Measurements from ENCODE around the gene PGM1. TPM values are rescaled to one million over a fixed set of nuclear protein-coding genes. Genes with fewer than 3 reads are reported as not detected.

Gene PGM1
- total RNA-seq, 6 experiments from 2014 or later: 31.6 to 46.2 (median 32.9) TPM

- Mint-ChIP-seq H3K4me3 (peak overlapping the region; percentile 77), H3K36me3 (ENCODE audit: low read depth) (peaks cover 44% of the 10 kb centered on the region), H3K4me1 (ENCODE audit: low read depth) (peaks cover 40% of the 10 kb centered on the region), H3K27ac (peak overlapping the region; percentile 96), H3K9me3 (peaks cover 17% of the 10 kb centered on the region), H3K27me3 (ENCODE audit: insufficient read depth) (no peaks in the 10 kb centered on the region)
- DNase-seq: peak; percentile 67
- TF ChIP-seq CTCF (IDR thresholded peaks at IDR 0.05): no peak
Measured at GRCh38 chr1:63663301-63663700, 70.1 kb downstream of the PGM1 start.

GRCh38 chr1:63663873-63664272 lies 70.7 kb downstream of the PGM1 start:
- H3K4me1 Mint-ChIP-seq (ENCODE audit: low read depth): peaks cover 40% of the 10 kb centered on the region
- peak; percentile 32 for DNase-seq
- H3K9me3 Mint-ChIP-seq: peaks cover 17% of the 10 kb centered on the region
- H3K27me3 Mint-ChIP-seq (ENCODE audit: insufficient read depth): no peaks in the 10 kb centered on the region
- peaks cover 40% of the 10 kb centered on the region for H3K36me3 Mint-ChIP-seq (ENCODE audit: low read depth)
- peak overlapping the region; percentile 96 for H3K27ac Mint-ChIP-seq
- peak overlapping the region; percentile 77; the same call in 1 of the 2 replicates for H3K4me3 Mint-ChIP-seq
- TF ChIP-seq CTCF (IDR thresholded peaks at IDR 0.05): no peak

GRCh38 chr1:63664742-63665141 lies 71.5 kb downstream of the PGM1 start:
- H3K27ac Mint-ChIP-seq: no peak overlapping the region
- peaks cover 40% of the 10 kb centered on the region for H3K4me1 Mint-ChIP-seq (ENCODE audit: low read depth)
- peaks cover 17% of the 10 kb centered on the region for H3K9me3 Mint-ChIP-seq
- DNase-seq: no peak
- H3K27me3 Mint-ChIP-seq (ENCODE audit: insufficient read depth): no peaks in the 10 kb centered on the region
- peaks cover 31% of the 10 kb centered on the region for H3K36me3 Mint-ChIP-seq (ENCODE audit: low read depth)
- TF ChIP-seq CTCF (IDR thresholded peaks at IDR 0.05): no peak
- no peak overlapping the region for H3K4me3 Mint-ChIP-seq

GRCh38 chr1:63665410-63665809 lies 72.2 kb downstream of the PGM1 start:
- no peak for TF ChIP-seq CTCF (IDR thresholded peaks at IDR 0.05)
- Mint-ChIP-seq H3K9me3 (peaks cover 17% of the 10 kb centered on the region), H3K36me3 (ENCODE audit: low read depth) (peaks cover 31% of the 10 kb centered on the region), H3K4me1 (ENCODE audit: low read depth) (peaks cover 40% of the 10 kb centered on the region), H3K27ac (no peak overlapping the region), H3K27me3 (ENCODE audit: insufficient read depth) (peaks cover 1% of the 10 kb centered on the region; the same call in 1 of the 2 replicates), H3K4me3 (no peak overlapping the region)
- no peak for DNase-seq

- DNase-seq: no peak
- no peak overlapping the region for H3K27ac Mint-ChIP-seq
- TF ChIP-seq CTCF (IDR thresholded peaks at IDR 0.05): no peak
- peaks cover 17% of the 10 kb centered on the region for H3K9me3 Mint-ChIP-seq
- H3K36me3 Mint-ChIP-seq (ENCODE audit: low read depth): peaks cover 31% of the 10 kb centered on the region
- no peak overlapping the region for H3K4me3 Mint-ChIP-seq
- H3K4me1 Mint-ChIP-seq (ENCODE audit: low read depth): peaks cover 40% of the 10 kb centered on the region
- H3K27me3 Mint-ChIP-seq (ENCODE audit: insufficient read depth): peaks cover 1% of the 10 kb centered on the region; the same call in 1 of the 2 replicates
Measured at GRCh38 chr1:63665824-63666223, 72.6 kb downstream of the PGM1 start.

- Mint-ChIP-seq H3K4me1 (ENCODE audit: low read depth) (peaks cover 21% of the 10 kb centered on the region), H3K27me3 (ENCODE audit: insufficient read depth) (peaks cover 6% of the 10 kb centered on the region), H3K9me3 (peaks cover 17% of the 10 kb centered on the region), H3K27ac (no peak overlapping the region), H3K4me3 (no peak overlapping the region), H3K36me3 (ENCODE audit: low read depth) (peaks cover 27% of the 10 kb centered on the region)
- DNase-seq: peak; percentile 4
- no peak for TF ChIP-seq CTCF (IDR thresholded peaks at IDR 0.05)
Measured at GRCh38 chr1:63668298-63668697, 75.1 kb downstream of the PGM1 start.

Measured in HFFc6 (cell line).